ENCODE measurements around the gene MRPL20.

DNA sequence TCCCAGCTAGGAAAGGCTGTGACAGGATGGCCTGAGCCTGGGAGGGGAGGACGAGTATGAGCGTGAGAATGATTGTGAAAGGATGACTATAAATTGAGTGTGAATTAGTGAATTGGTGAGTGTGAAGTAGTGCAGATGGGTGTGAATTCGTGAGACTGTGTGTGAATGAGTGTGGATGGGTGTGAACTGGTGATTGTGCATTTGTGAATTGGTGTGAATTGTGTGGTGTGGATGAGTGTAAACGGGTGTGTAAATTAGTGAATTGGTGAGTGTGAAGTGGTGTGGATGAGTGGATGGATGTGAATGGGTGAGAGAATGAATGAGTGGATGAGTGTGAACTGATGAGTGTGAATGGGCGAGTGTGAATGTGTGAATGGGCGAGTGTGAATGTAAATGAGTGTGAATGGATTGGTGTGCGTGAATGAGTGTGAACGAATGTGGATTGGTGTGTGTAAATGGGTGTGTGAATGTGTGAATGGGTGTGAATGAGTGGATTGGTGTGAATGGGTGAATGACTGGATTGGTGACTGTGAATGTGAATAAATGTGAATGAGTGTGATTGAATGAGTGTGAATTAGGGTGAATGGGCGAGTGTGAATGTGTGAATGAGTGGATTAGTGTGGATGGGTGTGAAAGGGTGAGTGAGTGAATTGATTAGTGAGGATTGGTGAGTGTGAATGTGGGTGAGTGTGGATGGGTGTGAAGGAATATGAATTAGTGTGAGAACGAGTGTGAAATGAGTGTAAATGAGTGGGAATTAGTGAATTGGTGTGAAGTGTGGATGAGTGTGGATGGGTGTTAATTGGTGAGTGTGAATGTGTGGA lies 41.0 kb downstream of the MRPL20 start:
- TF ChIP-seq RAD21 (IDR thresholded peaks at IDR 0.05; ENCODE audit: low read depth) (no peak), EP300 (IDR thresholded peaks at IDR 0.05; ENCODE audit: borderline replicate concordance) (no peak), CEBPB (IDR thresholded peaks at IDR 0.05) (no peak), CREB1 (IDR thresholded peaks at IDR 0.05; ENCODE audit: low read depth) (no peak), NFIC (IDR thresholded peaks at IDR 0.05) (no peak), MAX (IDR thresholded peaks at IDR 0.05) (no peak), TAF1 (IDR thresholded peaks at IDR 0.05; ENCODE audit: low read depth) (no peak), YY1 (IDR thresholded peaks at IDR 0.05; ENCODE audit: low read depth) (no peak), EGR1 (IDR thresholded peaks at IDR 0.05) (no peak)
- TF ChIP-seq, protein P1, sequence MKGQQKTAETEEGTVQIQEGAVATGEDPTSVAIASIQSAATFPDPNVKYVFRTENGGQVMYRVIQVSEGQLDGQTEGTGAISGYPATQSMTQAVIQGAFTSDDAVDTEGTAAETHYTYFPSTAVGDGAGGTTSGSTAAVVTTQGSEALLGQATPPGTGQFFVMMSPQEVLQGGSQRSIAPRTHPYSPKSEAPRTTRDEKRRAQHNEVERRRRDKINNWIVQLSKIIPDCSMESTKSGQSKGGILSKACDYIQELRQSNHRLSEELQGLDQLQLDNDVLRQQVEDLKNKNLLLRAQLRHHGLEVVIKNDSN (IDR thresholded peaks at IDR 0.05) = no peak
- TF ChIP-seq, protein P2, sequence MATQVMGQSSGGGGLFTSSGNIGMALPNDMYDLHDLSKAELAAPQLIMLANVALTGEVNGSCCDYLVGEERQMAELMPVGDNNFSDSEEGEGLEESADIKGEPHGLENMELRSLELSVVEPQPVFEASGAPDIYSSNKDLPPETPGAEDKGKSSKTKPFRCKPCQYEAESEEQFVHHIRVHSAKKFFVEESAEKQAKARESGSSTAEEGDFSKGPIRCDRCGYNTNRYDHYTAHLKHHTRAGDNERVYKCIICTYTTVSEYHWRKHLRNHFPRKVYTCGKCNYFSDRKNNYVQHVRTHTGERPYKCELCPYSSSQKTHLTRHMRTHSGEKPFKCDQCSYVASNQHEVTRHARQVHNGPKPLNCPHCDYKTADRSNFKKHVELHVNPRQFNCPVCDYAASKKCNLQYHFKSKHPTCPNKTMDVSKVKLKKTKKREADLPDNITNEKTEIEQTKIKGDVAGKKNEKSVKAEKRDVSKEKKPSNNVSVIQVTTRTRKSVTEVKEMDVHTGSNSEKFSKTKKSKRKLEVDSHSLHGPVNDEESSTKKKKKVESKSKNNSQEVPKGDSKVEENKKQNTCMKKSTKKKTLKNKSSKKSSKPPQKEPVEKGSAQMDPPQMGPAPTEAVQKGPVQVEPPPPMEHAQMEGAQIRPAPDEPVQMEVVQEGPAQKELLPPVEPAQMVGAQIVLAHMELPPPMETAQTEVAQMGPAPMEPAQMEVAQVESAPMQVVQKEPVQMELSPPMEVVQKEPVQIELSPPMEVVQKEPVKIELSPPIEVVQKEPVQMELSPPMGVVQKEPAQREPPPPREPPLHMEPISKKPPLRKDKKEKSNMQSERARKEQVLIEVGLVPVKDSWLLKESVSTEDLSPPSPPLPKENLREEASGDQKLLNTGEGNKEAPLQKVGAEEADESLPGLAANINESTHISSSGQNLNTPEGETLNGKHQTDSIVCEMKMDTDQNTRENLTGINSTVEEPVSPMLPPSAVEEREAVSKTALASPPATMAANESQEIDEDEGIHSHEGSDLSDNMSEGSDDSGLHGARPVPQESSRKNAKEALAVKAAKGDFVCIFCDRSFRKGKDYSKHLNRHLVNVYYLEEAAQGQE (IDR thresholded peaks at IDR 0.05; ENCODE audit: low read depth) = no peak

Measured in Ishikawa (cell line).